ENCODE results near the gene SMIM9.

DNA sequence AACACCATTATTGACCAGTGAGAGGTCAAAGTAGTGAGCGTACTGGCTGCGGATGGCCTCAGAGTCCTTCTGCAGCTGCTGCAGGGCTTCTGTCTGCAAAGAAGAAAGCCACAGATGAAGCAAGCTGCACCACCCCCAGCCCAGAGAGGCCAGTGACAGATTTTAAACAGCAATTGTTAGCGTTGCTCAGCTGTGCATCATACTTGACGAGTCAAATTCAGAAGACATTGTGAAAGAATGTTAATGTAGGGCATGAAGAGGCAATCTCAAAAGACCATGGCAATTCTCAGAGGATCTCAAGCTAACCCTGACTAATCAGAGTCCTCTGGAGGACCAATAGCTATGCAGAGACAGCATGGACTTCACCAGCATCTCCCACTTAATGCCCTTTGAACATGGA, 55.2 kb downstream of the SMIM9 start:
- TF ChIP-seq GATA2 (IDR thresholded peaks at IDR 0.05; ENCODE audit: low read depth, low read length), result no peak
- TF ChIP-seq GATA3 (IDR thresholded peaks at IDR 0.05; ENCODE audit: low read depth, low read length), result no peak

Data from SH-SY5Y (cell line).